ENCODE data around the gene NCL. TPM values are rescaled to one million over a fixed set of nuclear protein-coding genes. Genes with fewer than 3 reads are reported as not detected.

NCL gene
- polyA plus RNA-seq, 1 of the 3 experiments (the other 2 are of a cell fraction): 256 TPM

DNA sequence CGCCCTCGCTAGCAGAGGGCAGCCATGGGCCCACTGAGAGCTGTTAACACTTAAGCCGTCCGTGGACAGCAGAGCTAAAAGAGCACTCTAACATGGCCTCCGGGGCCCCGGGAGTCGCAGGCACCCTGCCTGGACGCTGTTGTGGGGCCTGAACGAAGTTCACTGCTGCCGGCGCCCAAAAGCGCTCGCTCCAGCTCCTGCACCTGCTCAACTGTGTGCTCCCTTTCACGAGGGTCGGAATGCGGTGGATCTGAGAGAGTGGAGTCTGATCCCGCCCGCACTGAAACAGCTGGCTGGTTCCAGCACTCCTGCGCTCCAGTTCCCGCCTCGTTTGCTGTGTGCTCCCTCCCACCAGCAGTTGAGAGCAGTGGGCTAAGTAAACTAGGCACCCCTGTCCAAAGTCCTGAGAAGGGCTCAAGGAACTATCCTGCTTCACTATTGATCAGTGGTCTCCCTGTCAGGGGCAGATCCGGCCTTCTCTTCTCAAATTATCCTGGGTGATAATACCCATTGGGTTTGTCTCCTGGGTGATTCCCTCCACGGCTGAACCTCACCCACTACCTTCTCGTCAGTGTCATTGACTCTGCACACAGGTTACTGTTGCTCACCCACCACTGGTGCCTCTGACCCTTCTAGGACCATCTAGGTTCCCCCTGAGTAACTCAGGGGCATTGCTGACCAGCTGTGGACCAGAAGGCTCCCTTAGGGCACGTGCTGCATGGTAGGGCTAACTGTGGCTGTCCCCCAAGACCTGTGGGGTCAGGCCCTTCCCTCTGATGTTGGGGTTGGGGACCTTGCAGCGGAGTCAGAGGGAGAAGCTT, 45.3 kb downstream of the NCL start:
- WGBS (ENCODE audit: low lambda C conversion rate): 78% methylated on average over 17 of the region's 26 CpGs
- Histone ChIP-seq H3K36me3 (replicated peaks in 1 of 2; ENCODE audit: control insufficient read depth in 1 of 2, insufficient read depth in 2 of 2, low read length in 1 of 2) (no peaks in the 10 kb centered on the region), H2AFZ (ENCODE audit: low read depth) (no peak overlapping the region), H3F3A (replicated peaks; ENCODE audit: insufficient read depth) (no peaks in the 10 kb centered on the region), H3K9ac (no peak overlapping the region), H3K9me3 (no peaks in the 10 kb centered on the region), H4K20me1 (ENCODE audit: insufficient read depth) (no peaks in the 10 kb centered on the region), H3K4me3 (ENCODE audit: low read depth in 2 of 2, low read length in 1 of 2) (no peak overlapping the region), H3K79me2 (ENCODE audit: insufficient read depth) (no peaks in the 10 kb centered on the region), H3K4me2 (no peak overlapping the region), H3K27ac (ENCODE audit: low read depth in 2 of 2, low read length in 1 of 2) (no peak overlapping the region), H3K4me1 (ENCODE audit: control insufficient read depth in 1 of 2, insufficient read depth in 2 of 2, low read depth in 1 of 2, low read length in 1 of 2) (no peaks in the 10 kb centered on the region), H3K9me2 (no peaks in the 10 kb centered on the region), H3K27me3 (ENCODE audit: insufficient read depth) (no peaks in the 10 kb centered on the region)
- POLR2A ChIA-PET: interaction anchor here (1.5 kb wide), 1 partner anchor 45 kb away, joined by 4 read pairs; no protein-coding TSS in a partner anchor
- CTCF ChIA-PET: interaction anchor here (0.6 to 17.2 kb wide), 5 partner anchors 21 to 190 kb away, joined by 3 to 250 read pairs (median 4); no protein-coding TSS in a partner anchor
- no peak for DNase-seq
- no peak for TF ChIP-seq TCF12 (IDR thresholded peaks at IDR 0.05)
- TF ChIP-seq TEAD4 (IDR thresholded peaks at IDR 0.05; ENCODE audit: borderline replicate concordance, insufficient read depth): no peak
- TF ChIP-seq RFX5 (IDR thresholded peaks at IDR 0.05; ENCODE audit: low read length): no peak
- TF ChIP-seq SIN3A (IDR thresholded peaks at IDR 0.05; ENCODE audit: borderline replicate concordance, low read depth, low read length): no peak
- TF ChIP-seq FOSL2 (IDR thresholded peaks at IDR 0.05; ENCODE audit: borderline replicate concordance, low read depth): no peak
- TF ChIP-seq MXI1 (IDR thresholded peaks at IDR 0.05; ENCODE audit: low read depth, low read length): no peak
- no peak for TF ChIP-seq NFIC (IDR thresholded peaks at IDR 0.05; ENCODE audit: borderline replicate concordance)

DNA sequence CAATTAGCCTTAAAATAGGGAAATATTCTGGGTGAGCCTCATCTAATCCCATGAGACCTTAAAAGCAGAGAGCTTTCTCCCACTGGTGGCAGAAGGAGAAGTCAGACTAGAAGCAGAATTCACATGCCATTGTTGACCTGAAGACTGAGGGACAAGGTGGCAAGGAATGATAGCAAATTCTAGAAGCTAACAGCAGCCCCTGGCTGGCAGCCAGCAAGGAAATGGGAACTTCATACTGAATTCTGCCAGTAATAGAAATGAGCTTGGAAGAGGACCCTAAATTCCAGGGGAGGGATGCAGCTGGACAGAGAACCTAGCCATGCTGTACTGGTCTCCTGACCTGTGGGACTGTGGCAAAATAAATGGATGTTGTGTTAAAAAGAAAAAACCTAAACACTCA, 49.3 kb downstream of the NCL start:
- H3K4me2 ChIP-seq: no peak overlapping the region
- POLR2A ChIA-PET: no interaction called here
- no peak for DNase-seq
- no peaks in the 10 kb centered on the region for H3K9me2 ChIP-seq
- H4K20me1 ChIP-seq (ENCODE audit: insufficient read depth): no peaks in the 10 kb centered on the region
- no peak overlapping the region for H3K4me3 ChIP-seq (ENCODE audit: low read depth in 2 of 2, low read length in 1 of 2)
- no peak overlapping the region for H3K27ac ChIP-seq (ENCODE audit: low read depth in 2 of 2, low read length in 1 of 2)
- no peaks in the 10 kb centered on the region for H3K79me2 ChIP-seq (ENCODE audit: insufficient read depth)
- CTCF ChIA-PET: interaction anchor here (0.6 to 17.2 kb wide), 6 partner anchors 10 to 194 kb away, joined by 3 to 302 read pairs (median 14); no protein-coding TSS in a partner anchor
- H3K4me1 ChIP-seq (ENCODE audit: control insufficient read depth in 1 of 2, insufficient read depth in 2 of 2, low read depth in 1 of 2, low read length in 1 of 2): peaks cover 3% of the 10 kb centered on the region in 2 experiments; a peak in 1 of 4 replicates
- peaks cover 7% of the 10 kb centered on the region for H3F3A ChIP-seq (replicated peaks; ENCODE audit: insufficient read depth)
- no peak overlapping the region for H3K9ac ChIP-seq
- TF ChIP-seq, protein P1, sequence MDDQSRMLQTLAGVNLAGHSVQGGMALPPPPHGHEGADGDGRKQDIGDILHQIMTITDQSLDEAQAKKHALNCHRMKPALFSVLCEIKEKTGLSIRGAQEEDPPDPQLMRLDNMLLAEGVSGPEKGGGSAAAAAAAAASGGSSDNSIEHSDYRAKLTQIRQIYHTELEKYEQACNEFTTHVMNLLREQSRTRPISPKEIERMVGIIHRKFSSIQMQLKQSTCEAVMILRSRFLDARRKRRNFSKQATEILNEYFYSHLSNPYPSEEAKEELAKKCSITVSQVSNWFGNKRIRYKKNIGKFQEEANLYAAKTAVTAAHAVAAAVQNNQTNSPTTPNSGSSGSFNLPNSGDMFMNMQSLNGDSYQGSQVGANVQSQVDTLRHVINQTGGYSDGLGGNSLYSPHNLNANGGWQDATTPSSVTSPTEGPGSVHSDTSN (IDR thresholded peaks at IDR 0.05): no peak
- no peaks in the 10 kb centered on the region for H3K27me3 ChIP-seq (ENCODE audit: insufficient read depth)
- no peaks in the 10 kb centered on the region for H3K9me3 ChIP-seq
- H3K36me3 ChIP-seq (replicated peaks in 1 of 2; ENCODE audit: control insufficient read depth in 1 of 2, insufficient read depth in 2 of 2, low read length in 1 of 2): no peaks in the 10 kb centered on the region
- no peak overlapping the region; the same call in 1 of the 2 replicates for H2AFZ ChIP-seq (ENCODE audit: low read depth)

DNA sequence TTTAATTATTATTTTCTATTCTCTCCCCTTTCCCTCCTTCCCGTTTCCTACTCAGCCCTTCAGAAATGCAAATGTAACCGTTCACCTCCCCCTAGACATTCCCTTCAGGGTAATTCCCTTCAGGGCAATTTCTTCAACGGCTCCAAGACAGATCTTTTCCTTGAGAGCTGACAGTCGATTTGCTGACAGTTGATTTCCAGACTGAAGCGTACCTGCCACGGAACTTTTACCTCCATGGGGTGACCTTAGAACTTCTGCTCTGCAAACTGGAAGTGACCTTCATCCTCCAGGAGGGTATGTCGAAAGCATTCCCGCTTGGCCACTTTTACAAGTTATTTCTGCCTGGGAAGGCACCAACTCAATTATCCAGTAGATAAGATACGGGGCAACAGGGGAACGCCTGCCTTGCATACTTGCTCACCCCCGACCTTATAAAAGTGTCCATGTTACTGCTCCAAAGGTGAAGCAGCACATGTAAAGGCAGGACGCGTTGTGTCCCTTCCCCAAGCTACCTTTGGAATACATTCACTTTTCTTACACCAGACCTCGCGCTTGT, 50.3 kb downstream of the NCL start:
- no peak overlapping the region for H3K27ac ChIP-seq (ENCODE audit: low read depth in 2 of 2, low read length in 1 of 2)
- H3K4me3 ChIP-seq (ENCODE audit: low read depth in 2 of 2, low read length in 1 of 2): no peak overlapping the region
- H3F3A ChIP-seq (replicated peaks; ENCODE audit: insufficient read depth): peaks cover 7% of the 10 kb centered on the region
- peaks cover 3% of the 10 kb centered on the region in 2 experiments; a peak in 1 of 4 replicates for H3K4me1 ChIP-seq (ENCODE audit: control insufficient read depth in 1 of 2, insufficient read depth in 2 of 2, low read depth in 1 of 2, low read length in 1 of 2)
- no peaks in the 10 kb centered on the region for H3K9me2 ChIP-seq
- ChIA-PET CTCF (interaction anchor here (1.0 to 17.2 kb wide), 6 partner anchors 8 to 190 kb away, joined by 3 to 302 read pairs (median 29); no protein-coding TSS in a partner anchor), POLR2A (no interaction called here)
- no peak overlapping the region for H3K4me2 ChIP-seq
- TF ChIP-seq, protein P2, sequence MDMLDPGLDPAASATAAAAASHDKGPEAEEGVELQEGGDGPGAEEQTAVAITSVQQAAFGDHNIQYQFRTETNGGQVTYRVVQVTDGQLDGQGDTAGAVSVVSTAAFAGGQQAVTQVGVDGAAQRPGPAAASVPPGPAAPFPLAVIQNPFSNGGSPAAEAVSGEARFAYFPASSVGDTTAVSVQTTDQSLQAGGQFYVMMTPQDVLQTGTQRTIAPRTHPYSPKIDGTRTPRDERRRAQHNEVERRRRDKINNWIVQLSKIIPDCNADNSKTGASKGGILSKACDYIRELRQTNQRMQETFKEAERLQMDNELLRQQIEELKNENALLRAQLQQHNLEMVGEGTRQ (IDR thresholded peaks at IDR 0.05; ENCODE audit: borderline replicate concordance, low read depth, low read length): no peak
- no peaks in the 10 kb centered on the region for H3K9me3 ChIP-seq
- no peaks in the 10 kb centered on the region for H3K27me3 ChIP-seq (ENCODE audit: insufficient read depth)
- H3K9ac ChIP-seq: no peak overlapping the region
- H4K20me1 ChIP-seq (ENCODE audit: insufficient read depth): no peaks in the 10 kb centered on the region
- no peak for DNase-seq
- no peak overlapping the region for H2AFZ ChIP-seq (ENCODE audit: low read depth)
- no peaks in the 10 kb centered on the region for H3K79me2 ChIP-seq (ENCODE audit: insufficient read depth)
- 82% methylated on average over 15 of the region's 15 CpGs for WGBS (ENCODE audit: low lambda C conversion rate)
- no peaks in the 10 kb centered on the region for H3K36me3 ChIP-seq (replicated peaks in 1 of 2; ENCODE audit: control insufficient read depth in 1 of 2, insufficient read depth in 2 of 2, low read length in 1 of 2)
